Small intestine (tissue), 7 donors: ENCODE data around the gene TUBB2A. TPM values are rescaled to one million over a fixed set of nuclear protein-coding genes. Genes with fewer than 3 reads are reported as not detected.
A peak's percentile ranks its signal among the peaks of the same experiment; 100 is the strongest.
"Not testable (repeated sequence)": the region's sequence is repeated elsewhere in the genome, so short reads cannot be mapped to it uniquely, and the experiment has no call there.

Experiments used
- DNase-seq, 2 donors: peaks; one replicate each; pipeline versions ENCODE4 v3.0.0 to v3.0.0-alpha.2; 2013
- FAIRE-seq: peaks from 2 replicates; lab custom pipeline; 2012; peaks lifted over from hg19 to GRCh38; lab: Jason Lieb, UNC
- H3K27ac ChIP-seq, 3 donors: one replicate each; pipeline ENCODE4 v1.5.1; 2013; ENCODE audit warnings: low read length in 2 of 3, mild to moderate bottlenecking in 2 of 3, control low read depth in 1 of 3, inconsistent platforms in 1 of 3, low read depth in 1 of 3, moderate library complexity in 1 of 3
- H3K27me3 ChIP-seq, 3 donors: one replicate each; pipeline ENCODE4 v1.6.1; 2013; ENCODE audit warnings: low read length in 3 of 3, inconsistent platforms in 1 of 3; ENCODE audit not compliant: control insufficient read depth in 3 of 3, insufficient read depth in 3 of 3
- H3K36me3 ChIP-seq, 3 donors: one replicate each; pipeline ENCODE4 v1.6.1; 2013; ENCODE audit warnings: low read length in 3 of 3, inconsistent platforms in 1 of 3, low read depth in 1 of 3, mild to moderate bottlenecking in 1 of 3, moderate library complexity in 1 of 3; ENCODE audit not compliant: control insufficient read depth in 3 of 3, insufficient read depth in 2 of 3
- H3K4me1 ChIP-seq, 3 donors: one replicate each; pipeline ENCODE4 v1.6.1; 2013; ENCODE audit warnings: low read length in 2 of 3, inconsistent platforms in 1 of 3, low read depth in 1 of 3, mild to moderate bottlenecking in 1 of 3, moderate library complexity in 1 of 3; ENCODE audit not compliant: control insufficient read depth in 3 of 3, insufficient read depth in 2 of 3
- H3K4me3 ChIP-seq, 3 donors: one replicate each; pipeline ENCODE4 v1.5.1; 2013; ENCODE audit warnings: low read length in 3 of 3, control low read depth in 1 of 3, inconsistent platforms in 1 of 3, low read depth in 1 of 3, mild to moderate bottlenecking in 1 of 3, moderate library complexity in 1 of 3
- H3K9me3 ChIP-seq, 2 donors: one replicate each; pipeline ENCODE4 v1.6.1; 2013; ENCODE audit warnings: low read depth in 1 of 2, low read length in 1 of 2; ENCODE audit not compliant: control insufficient read depth in 2 of 2, insufficient read depth in 1 of 2
- WGBS, 3 donors: extraction: QIAGEN DNeasy Blood & Tissue Kit; methylation state at CpG; one replicate each; pipeline ENCODE4 v1.1.7; 2013; 5-methylcytosine and 5-hydroxymethylcytosine counted together
- polyA plus RNA-seq, 4 donors: library from polyadenylated mRNA; stranded (reverse) in 3 of 4; unstranded in 1 of 4; fragments of 200-250 nt in 3 of 4; fragments of 120-200 nt in 1 of 4; gene quantifications; one replicate each; pipeline versions ENCODE4 v1.2.1 to v1.2.3, GENCODE V29; 2013
- donor health status: healthy with polysubstance abuse.
- donor health status: control.
- donor health status: control.
- donor health status: Bipolar disorder and iron deficiency.
- donor health status: healthy.

TUBB2A gene
- polyA plus RNA-seq, 4 donors = 39.7 to 97.1 (median 67.0) TPM

- no peak for FAIRE-seq
Measured at GRCh38 chr6:3200682-3201081, 43.3 kb upstream of the TUBB2A start.

DNA sequence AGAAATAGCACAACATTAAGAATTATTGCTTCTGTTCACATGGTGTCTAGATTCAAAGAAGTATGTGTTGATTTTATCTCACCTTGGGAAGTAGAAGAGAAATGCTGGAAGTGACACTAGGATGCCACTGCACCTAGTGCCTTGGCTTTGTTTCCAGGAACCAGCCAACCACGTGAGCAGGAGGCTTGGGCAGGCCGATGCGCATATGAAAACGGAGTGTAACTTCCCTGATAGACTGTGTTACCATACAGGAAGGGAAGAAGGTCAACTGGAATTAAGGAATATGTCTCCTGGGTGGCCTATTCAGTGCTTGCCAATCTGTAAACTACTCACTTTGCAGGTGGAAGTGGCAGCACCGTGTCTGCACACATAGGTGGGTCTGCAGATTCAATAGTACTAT, 42.0 kb upstream of the TUBB2A start:
- FAIRE-seq = no peak
- WGBS, 3 donors = 82 to 83% (median 82%) methylated on average over 5 of the region's 5 CpGs

More at GRCh38 chr6:3200682-3201081, 43.3 kb upstream of the TUBB2A start:
- no peaks in the 10 kb centered on the region for H3K36me3 ChIP-seq
- H3K27me3 ChIP-seq = peaks cover 0 to 4% (median 0%) of the 10 kb centered on the region in 3 donors
- H3K9me3 ChIP-seq = peaks cover 0 to 4% of the 10 kb centered on the region in 2 donors
- no peak for DNase-seq
- no peak overlapping the region for H3K27ac ChIP-seq
- no peak overlapping the region for H3K4me3 ChIP-seq
- no peaks in the 10 kb centered on the region for H3K4me1 ChIP-seq

DNA sequence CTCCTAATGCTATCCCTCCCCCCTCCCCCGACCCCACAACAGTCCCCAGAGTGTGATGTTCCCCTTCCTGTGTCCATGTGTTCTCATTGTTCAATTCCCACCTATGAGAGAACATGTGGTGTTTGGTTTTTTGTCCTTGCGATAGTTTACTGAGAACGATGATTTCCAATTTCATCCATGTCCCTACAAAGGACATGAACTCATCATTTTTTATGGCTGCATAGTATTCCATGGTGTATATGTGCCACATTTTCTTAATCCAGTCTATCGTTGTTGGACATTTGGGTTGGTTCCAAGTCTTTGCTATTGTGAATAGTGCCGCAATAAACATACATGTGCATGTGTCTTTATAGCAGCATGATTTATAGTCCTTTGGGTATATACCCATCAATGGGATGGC, 40.4 kb upstream of the TUBB2A start:
- not testable (repeated sequence) for FAIRE-seq, H3K27ac ChIP-seq, H3K27me3 ChIP-seq, DNase-seq, H3K9me3 ChIP-seq, H3K4me1 ChIP-seq, H3K4me3 ChIP-seq, H3K36me3 ChIP-seq
- 62 to 89% (median 80%) methylated on average over 2 to 4 of the region's 5 CpGs for WGBS, 3 donors

More for the DNA sequence above, 42.0 kb upstream of the TUBB2A start:
- DNase-seq = no peak
- Histone ChIP-seq H3K36me3 (no peaks in the 10 kb centered on the region), H3K4me3 (no peak overlapping the region), H3K27me3 (peaks cover 0 to 4% (median 0%) of the 10 kb centered on the region in 3 donors), H3K27ac (no peak overlapping the region), H3K9me3 (peaks cover 0 to 2% of the 10 kb centered on the region in 2 donors), H3K4me1 (no peaks in the 10 kb centered on the region)

DNA sequence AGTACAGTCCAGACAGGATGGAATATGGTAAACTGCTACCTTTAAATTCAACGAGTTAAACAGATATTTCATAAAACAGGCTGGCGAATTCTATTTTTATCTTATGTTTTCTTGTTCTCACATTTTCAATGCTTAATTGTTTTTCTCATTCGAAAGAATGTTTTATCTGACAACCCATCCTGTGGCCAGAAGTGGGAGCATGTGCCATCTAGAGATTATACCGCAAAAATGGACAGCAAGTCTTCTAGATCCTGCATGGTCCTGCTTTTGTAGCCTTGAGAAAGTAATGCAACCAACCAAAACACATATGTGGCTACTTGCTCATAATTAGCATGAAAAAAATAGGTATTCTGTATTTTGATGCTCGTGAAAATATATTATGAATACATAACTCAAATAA, 39.4 kb upstream of the TUBB2A start:
- DNase-seq (no peak), FAIRE-seq (no peak)
- Histone ChIP-seq H3K36me3 (no peaks in the 10 kb centered on the region), H3K4me3 (no peak overlapping the region), H3K27ac (no peak overlapping the region), H3K9me3 (peaks cover 0 to 2% of the 10 kb centered on the region in 2 donors), H3K4me1 (no peaks in the 10 kb centered on the region), H3K27me3 (peaks cover 0 to 4% (median 0%) of the 10 kb centered on the region in 3 donors)
- 77 to 86% (median 78%) methylated on average over 5 of the region's 5 CpGs for WGBS, 3 donors

GRCh38 chr6:3195695-3196497, 38.6 kb upstream of the TUBB2A start:
- Histone ChIP-seq H3K4me3 (no peak overlapping the region), H3K9me3 (peaks cover 0 to 4% of the 10 kb centered on the region in 2 donors), H3K27me3 (peaks cover 0 to 4% (median 0%) of the 10 kb centered on the region in 3 donors), H3K36me3 (no peaks in the 10 kb centered on the region), H3K27ac (no peak overlapping the region), H3K4me1 (no peaks in the 10 kb centered on the region)
- no peak for FAIRE-seq
- peak in 1 of 2 donors; percentile 13 for DNase-seq
- WGBS, 3 donors = 61 to 73% (median 65%) methylated on average over 16 of the region's 16 CpGs

GRCh38 chr6:3195420-3195694, 38.0 kb upstream of the TUBB2A start:
- FAIRE-seq = no peak
- H3K27ac ChIP-seq = no peak overlapping the region
- H3K27me3 ChIP-seq = peaks cover 0 to 4% (median 0%) of the 10 kb centered on the region in 3 donors
- no peaks in the 10 kb centered on the region for H3K4me1 ChIP-seq
- 70 to 79% (median 76%) methylated on average over 5 of the region's 5 CpGs for WGBS, 3 donors
- H3K36me3 ChIP-seq = no peaks in the 10 kb centered on the region
- no peak overlapping the region for H3K4me3 ChIP-seq
- peaks cover 0 to 7% of the 10 kb centered on the region in 2 donors for H3K9me3 ChIP-seq
- DNase-seq = no peak

GRCh38 chr6:3194535-3195419, 37.4 kb upstream of the TUBB2A start:
- H3K27ac ChIP-seq = peak overlapping the region in 2 of 3 donors; percentile 42 to 53
- 57 to 80% (median 77%) methylated on average over 19 of the region's 19 CpGs for WGBS, 3 donors
- H3K27me3 ChIP-seq = peaks cover 0 to 4% (median 0%) of the 10 kb centered on the region in 3 donors
- no peaks in the 10 kb centered on the region for H3K4me1 ChIP-seq
- no peak overlapping the region for H3K4me3 ChIP-seq
- H3K9me3 ChIP-seq = peaks cover 0 to 7% of the 10 kb centered on the region in 2 donors
- DNase-seq (no peak), FAIRE-seq (no peak)
- H3K36me3 ChIP-seq = no peaks in the 10 kb centered on the region

DNA sequence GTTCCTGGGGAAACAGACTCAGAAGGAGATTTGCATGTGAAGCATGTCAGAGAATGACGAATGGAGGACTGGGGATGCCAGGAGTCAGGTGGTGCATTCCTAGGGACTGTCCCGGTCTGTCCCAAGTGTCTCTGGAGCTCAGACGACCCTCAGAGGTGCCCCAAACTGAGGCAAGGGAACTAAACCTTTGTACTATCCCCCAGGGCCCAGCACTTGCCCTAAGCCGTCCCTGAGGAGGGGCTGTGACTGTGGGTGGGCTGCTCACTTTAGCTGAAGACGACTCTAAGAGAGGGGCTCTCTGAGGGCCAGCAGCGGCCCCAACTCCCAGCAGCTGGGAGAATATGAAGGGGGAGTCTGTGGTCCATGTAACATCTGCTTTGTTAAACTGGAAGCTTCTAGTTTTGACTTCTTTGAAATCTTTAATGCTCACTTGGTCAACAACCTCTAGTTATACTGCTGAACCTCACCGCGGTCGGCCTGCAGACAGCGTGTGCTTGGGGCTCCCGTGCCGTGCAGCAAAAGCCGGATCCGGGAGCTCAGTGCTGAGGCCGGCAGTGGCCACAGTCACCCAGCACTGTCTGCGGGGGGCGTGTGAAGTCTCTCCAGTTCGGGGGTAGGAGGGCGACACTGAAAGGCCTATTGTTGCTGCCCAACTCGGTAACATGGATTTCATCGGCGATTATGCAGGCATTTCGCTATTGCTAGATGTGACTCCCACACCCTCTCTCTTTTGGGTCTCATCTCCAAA, 35.9 kb upstream of the TUBB2A start:
- Histone ChIP-seq H3K27ac (no peak overlapping the region), H3K36me3 (no peaks in the 10 kb centered on the region), H3K9me3 (peaks cover 0 to 5% of the 10 kb centered on the region in 2 donors), H3K4me1 (no peaks in the 10 kb centered on the region), H3K4me3 (no peak overlapping the region), H3K27me3 (peaks cover 0 to 4% (median 0%) of the 10 kb centered on the region in 3 donors)
- WGBS, 3 donors = 87 to 89% (median 88%) methylated on average over 23 of the region's 23 CpGs
- no peak for DNase-seq
- FAIRE-seq = no peak
